K562 (cell line): Measurements from ENCODE around the gene GIPR. TPM values are rescaled to one million over a fixed set of nuclear protein-coding genes. Genes with fewer than 3 reads are reported as not detected.

Experiments used
- ATAC-seq: fragments of 200-7000 bp; cut with Tn5 transposase; 3 replicates; pipeline ENCODE4 v1.9.1; 2020; ENCODE audit warnings: moderate library complexity
- BruUV-seq: library from RNA; stranded (reverse); fragments of 400-500 nt; replicated peaks from 2 replicates; lab custom pipeline; 2021; lab: Mats Ljungman, UMichigan
- CTCF ChIA-PET: fragments of 300-600 bp; formaldehyde crosslinking; extraction: SDS; loops from one replicate; lab custom pipeline; 2021; ENCODE audit warnings: low intra/inter-chr PET ratio; lab: Yijun Ruan, JAX
- POLR2A ChIA-PET: fragments of 300-600, 350-650 bp; sonication (Branson Sonifier 250); formaldehyde crosslinking; extraction: SDS; loops from one replicate; lab custom pipeline; 2021; ENCODE audit warnings: antibody characterized with exemption, inconsistent platforms; lab: Yijun Ruan, JAX
- DNase-seq, 4 experiments: peaks; one replicate each; pipeline versions ENCODE4 v3.0.0 to v3.0.0-alpha.2; 2011 to 2018; ENCODE audit warnings: low spot score in 3 of 4, mixed read lengths in 3 of 4; ENCODE audit errors: extremely low read depth in 1 of 4
- FAIRE-seq: peaks from 2 replicates; lab custom pipeline; 2011; peaks lifted over from hg19 to GRCh38; lab: Jason Lieb, UNC
- H2AFZ ChIP-seq: 2 replicates; pipeline ENCODE4 v1.6.0; 2011; ENCODE audit warnings: low read depth, low read length, control low read depth, inconsistent platforms
- H3K27ac ChIP-seq: fragments of 200-600 bp; 3 replicates; pipeline ENCODE4 v1.8.0; 2011; ENCODE audit warnings: low read depth, mild to moderate bottlenecking, control low read depth, inconsistent platforms, low read length, moderate library complexity, mixed read lengths; ENCODE audit errors: extremely low read depth
- H3K27me3 ChIP-seq, 2 experiments: fragments of 300-600 bp in 1 of 2; 2 replicates in 1 of 2; 3 replicates in 1 of 2; pipeline versions ENCODE4 v1.6.0 to v1.8.0; 2011; ENCODE audit warnings: inconsistent platforms in 2 of 2, low read length in 2 of 2, mild to moderate bottlenecking in 1 of 2, mixed read lengths in 1 of 2, moderate library complexity in 1 of 2; ENCODE audit not compliant: control insufficient read depth in 2 of 2, insufficient read depth in 2 of 2
- H3K36me3 ChIP-seq: fragments of 300-600 bp; 3 replicates; pipeline ENCODE4 v1.8.0; 2011; ENCODE audit warnings: mild to moderate bottlenecking, low read length, inconsistent platforms; ENCODE audit not compliant: control insufficient read depth, insufficient read depth
- H3K4me1 ChIP-seq, 2 experiments: fragments of 200-600 bp in 1 of 2; replicated peaks in 1 of 2; 2 replicates in 1 of 2; 3 replicates in 1 of 2; pipeline versions ENCODE4 v1.5.1 to v1.8.0; 2011; ENCODE audit warnings: inconsistent platforms in 2 of 2, low read length in 2 of 2, mild to moderate bottlenecking in 1 of 2, mixed read lengths in 1 of 2, moderate library complexity in 1 of 2; ENCODE audit not compliant: control insufficient read depth in 2 of 2, insufficient read depth in 2 of 2
- H3K4me2 ChIP-seq: 2 replicates; pipeline ENCODE4 v1.6.1; 2011; ENCODE audit warnings: low read length, control low read depth, inconsistent platforms, mixed read lengths; ENCODE audit not compliant: insufficient read depth
- H3K4me3 ChIP-seq: fragments of 200-600 bp; sonication (generic), shearing (Covaris generic); 2 replicates; pipeline ENCODE4 v1.5.1; 2016; ENCODE audit warnings: control low read depth, inconsistent platforms
- H3K79me2 ChIP-seq: fragments of 200-600 bp; 3 replicates; pipeline ENCODE4 v1.8.0; 2011; ENCODE audit warnings: low read length, inconsistent platforms; ENCODE audit not compliant: control insufficient read depth, insufficient read depth
- H3K9ac ChIP-seq, 2 experiments: 2 replicates each; pipeline versions ENCODE4 v1.6.0 to v1.6.1; 2011; ENCODE audit warnings: low read depth in 2 of 2, low read length in 2 of 2, control low read depth in 1 of 2, inconsistent platforms in 1 of 2, mild to moderate bottlenecking in 1 of 2, mixed read lengths in 1 of 2; ENCODE audit not compliant: insufficient read depth in 1 of 2
- H3K9me1 ChIP-seq: one replicate; pipeline ENCODE4 v1.6.0; 2011; ENCODE audit warnings: inconsistent platforms, mild to moderate bottlenecking, low read length, moderate library complexity; ENCODE audit not compliant: control insufficient read depth, insufficient read depth
- H3K9me3 ChIP-seq: replicated peaks from 2 replicates; pipeline ENCODE4 v1.5.1; 2011; ENCODE audit warnings: low read depth, low read length, inconsistent platforms; ENCODE audit not compliant: control insufficient read depth, insufficient read depth
- H4K20me1 ChIP-seq: replicated peaks from 2 replicates; pipeline ENCODE4 v1.6.1; 2011; ENCODE audit warnings: low read length, inconsistent platforms, mixed read lengths; ENCODE audit not compliant: control insufficient read depth, insufficient read depth
- BCOR ChIP-seq: fragments of 450-650 bp; IDR thresholded peaks from 2 replicates; pipeline ENCODE4 v1.6.1; 2016
- CCNT2 ChIP-seq: IDR thresholded peaks from 2 replicates; pipeline ENCODE4 v1.6.1; 2011; ENCODE audit warnings: borderline replicate concordance, low read depth, mild to moderate bottlenecking, moderate library complexity, mixed read lengths, low read length; ENCODE audit not compliant: insufficient read length; ENCODE audit errors: extremely low read depth
- CHD2 ChIP-seq: IDR thresholded peaks from 2 replicates; pipeline ENCODE4 v1.6.1; 2011; ENCODE audit warnings: low read depth, low read length
- ERF ChIP-seq: fragments of 450-650 bp; formaldehyde crosslinking; IDR thresholded peaks from 2 replicates; pipeline ENCODE4 v1.4.0; 2020; ENCODE audit warnings: mild to moderate bottlenecking, mixed read lengths
- TAL1 ChIP-seq: fragments of 450-650 bp; IDR thresholded peaks from 2 replicates; pipeline ENCODE4 v1.6.1; 2016; ENCODE audit warnings: mild to moderate bottlenecking
- TRIM28 ChIP-seq: fragments of 450-650 bp; IDR thresholded peaks from 2 replicates; pipeline ENCODE4 v1.6.1; 2017
- WGBS: fragments of 100-300 bp; shearing (Covaris generic); methylation state at CpG from one replicate; pipeline ENCODE4 v1.1.6; 2016; ENCODE audit warnings: low coverage, mixed read lengths; ENCODE audit not compliant: insufficient coverage; ENCODE audit errors: missing lambda C conversion rate; 5-methylcytosine and 5-hydroxymethylcytosine counted together
- in situ Hi-C: fragments of 300-500 bp; cut with MboI; formaldehyde crosslinking; loops from 4 replicates; pipeline ENCODE4 v1.15.0; 2018; ENCODE audit warnings: inconsistent platforms, mixed read lengths
- intact Hi-C: fragments of 100-400 bp; cut with micrococcal nuclease; formaldehyde crosslinking; loops from 2 replicates; pipeline ENCODE4 v1.14.2; 2022
- polyA plus RNA-seq, 8 experiments: library from polyadenylated mRNA; depleted of rRNA in 4 of 8; stranded (reverse) in 5 of 8; unstranded in 3 of 8; fragments of >200 nt; fragmentation: Nextera tagmentation in 2 of 8; fragmentation: Illumina TruSeq in 1 of 8; extraction: Ambion mirVana in 2 of 8; extraction: Trizol in 1 of 8; gene quantifications; 2 replicates each; pipeline versions ENCODE4 v1.2.1 to v1.2.3, GENCODE V29; 2011 to 2014; ENCODE audit warnings: inconsistent platforms in 1 of 8, missing spikeins in 1 of 8
- total RNA-seq, 7 experiments: library from RNA; depleted of rRNA in 6 of 7; stranded (reverse); fragments of >200 nt in 6 of 7; fragmentation: Illumina TruSeq in 2 of 7; extraction: Trizol in 2 of 7; gene quantifications; 2 replicates each; pipeline versions ENCODE4 v1.2.1 to v1.2.3, GENCODE V29; 2011 to 2021; ENCODE audit warnings: low replicate concordance in 1 of 7
- TF ChIP-seq, protein P1 (sequence below): sonication (generic); formaldehyde crosslinking; IDR thresholded peaks from 2 replicates; pipeline ENCODE4 v1.8.1; 2023; ENCODE audit warnings: mild to moderate bottlenecking, missing genetic modification reagents
- TF ChIP-seq, protein P2 (sequence below): fragments of 250-450 bp; sonication (Bioruptor Pico); IDR thresholded peaks from 2 replicates; pipeline ENCODE4 v1.5.0; 2020; ENCODE audit warnings: mild to moderate bottlenecking

The GIPR gene
- total and polyA plus RNA-seq, 9 of the 15 experiments (the other 6 are each of a cell fraction or from before 2014, with no cell fraction given): 2.2 to 26.8 (median 12.7) TPM

DNA sequence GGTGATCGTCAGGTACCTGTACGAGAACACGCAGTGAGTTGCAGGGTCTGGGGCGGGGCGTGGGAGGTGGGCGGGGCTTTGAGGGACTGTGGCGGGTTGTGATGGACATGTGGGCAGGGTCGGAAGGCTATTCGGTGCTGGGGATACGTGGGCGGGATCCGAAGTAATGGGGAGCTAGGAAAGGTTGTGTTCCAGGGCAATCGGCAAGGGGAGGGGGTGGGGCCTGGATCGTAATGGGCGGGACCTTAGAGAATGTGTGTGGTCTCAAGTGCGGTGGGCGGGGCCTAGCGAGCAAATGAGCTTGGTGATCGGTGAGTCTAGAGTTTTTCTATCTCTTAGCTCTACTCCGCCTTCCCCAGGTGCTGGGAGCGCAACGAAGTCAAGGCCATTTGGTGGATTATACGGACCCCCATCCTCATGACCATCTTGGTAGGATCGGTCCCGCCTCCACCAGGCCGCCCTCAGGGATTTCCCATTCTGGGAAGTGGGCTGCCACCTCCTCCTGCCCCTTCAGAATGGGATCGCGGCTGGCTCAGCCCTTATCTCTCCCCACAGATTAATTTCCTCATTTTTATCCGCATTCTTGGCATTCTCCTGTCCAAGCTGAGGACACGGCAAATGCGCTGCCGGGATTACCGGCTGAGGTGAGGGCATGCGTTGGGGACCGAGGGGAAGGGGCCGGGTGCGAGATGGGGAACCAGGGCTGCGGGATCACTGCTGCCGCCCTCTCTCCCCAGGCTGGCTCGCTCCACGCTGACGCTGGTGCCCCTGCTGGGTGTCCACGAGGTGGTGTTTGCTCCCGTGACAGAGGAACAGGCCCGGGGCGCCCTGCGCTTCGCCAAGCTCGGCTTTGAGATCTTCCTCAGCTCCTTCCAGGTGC lies 9.6 kb downstream of the GIPR start (continued):
- TF ChIP-seq, protein P1, sequence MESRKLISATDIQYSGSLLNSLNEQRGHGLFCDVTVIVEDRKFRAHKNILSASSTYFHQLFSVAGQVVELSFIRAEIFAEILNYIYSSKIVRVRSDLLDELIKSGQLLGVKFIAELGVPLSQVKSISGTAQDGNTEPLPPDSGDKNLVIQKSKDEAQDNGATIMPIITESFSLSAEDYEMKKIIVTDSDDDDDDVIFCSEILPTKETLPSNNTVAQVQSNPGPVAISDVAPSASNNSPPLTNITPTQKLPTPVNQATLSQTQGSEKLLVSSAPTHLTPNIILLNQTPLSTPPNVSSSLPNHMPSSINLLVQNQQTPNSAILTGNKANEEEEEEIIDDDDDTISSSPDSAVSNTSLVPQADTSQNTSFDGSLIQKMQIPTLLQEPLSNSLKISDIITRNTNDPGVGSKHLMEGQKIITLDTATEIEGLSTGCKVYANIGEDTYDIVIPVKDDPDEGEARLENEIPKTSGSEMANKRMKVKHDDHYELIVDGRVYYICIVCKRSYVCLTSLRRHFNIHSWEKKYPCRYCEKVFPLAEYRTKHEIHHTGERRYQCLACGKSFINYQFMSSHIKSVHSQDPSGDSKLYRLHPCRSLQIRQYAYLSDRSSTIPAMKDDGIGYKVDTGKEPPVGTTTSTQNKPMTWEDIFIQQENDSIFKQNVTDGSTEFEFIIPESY (CRISPR knock-in tag): 0 out of 2 replicates have a peak, but pooled peaks have one; percentile 19
- TF ChIP-seq CHD2: no peak

DNA sequence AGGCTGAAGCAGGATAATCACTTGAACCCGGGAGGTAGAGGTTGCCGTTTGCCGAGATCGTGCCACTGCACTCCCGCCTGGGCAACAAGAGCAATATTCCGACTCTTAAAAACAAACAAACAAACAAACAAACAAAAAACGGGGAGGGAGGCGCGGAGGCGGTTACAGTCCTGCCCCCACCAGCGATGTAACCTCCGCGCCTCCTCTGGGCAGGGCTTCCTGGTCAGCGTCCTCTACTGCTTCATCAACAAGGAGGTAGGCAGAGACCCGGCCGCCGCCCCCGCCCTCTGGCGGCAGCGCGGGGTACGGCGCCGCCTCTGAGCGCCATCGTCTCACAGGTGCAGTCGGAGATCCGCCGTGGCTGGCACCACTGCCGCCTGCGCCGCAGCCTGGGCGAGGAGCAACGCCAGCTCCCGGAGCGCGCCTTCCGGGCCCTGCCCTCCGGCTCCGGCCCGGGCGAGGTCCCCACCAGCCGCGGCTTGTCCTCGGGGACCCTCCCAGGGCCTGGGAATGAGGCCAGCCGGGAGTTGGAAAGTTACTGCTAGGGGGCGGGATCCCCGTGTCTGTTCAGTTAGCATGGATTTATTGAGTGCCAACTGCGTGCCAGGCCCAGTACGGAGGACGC lies 13.5 kb downstream of the GIPR start:
- BruUV-seq: no TSS peak
- Histone ChIP-seq H3K9me3 (no peaks in the 10 kb centered on the region), H3K4me1 (peaks cover 3 to 24% of the 10 kb centered on the region in 2 experiments; a peak in 2 of 5 replicates), H3K36me3 (peaks cover 58% of the 10 kb centered on the region; the same call in 2 of the 3 replicates), H2AFZ (peak overlapping the region; percentile 57), H3K4me2 (peak overlapping the region; percentile 55), H3K79me2 (no peaks in the 10 kb centered on the region), H3K4me3 (peak overlapping the region; percentile 20), H3K27ac (peak overlapping the region; percentile 32; the same call in 1 of the 3 replicates), H3K9me1 (peaks cover 4% of the 10 kb centered on the region), H3K27me3 (no peaks in the 10 kb centered on the region), H3K9ac (peak overlapping the region; percentile 26 to 84; a peak in 3 of 4 replicates), H4K20me1 (0 out of 2 replicates have a peak, but pooled peaks cover 4% of the 10 kb centered on the region)
- 7% methylated on average over 50 of the region's 51 CpGs for WGBS
- ATAC-seq (peak; percentile 94), FAIRE-seq (peak; percentile 83), DNase-seq (peak; percentile 78 to 89 (median 83))
- POLR2A ChIA-PET: interaction anchor here (1.1 to 2.7 kb wide), 5 partner anchors 11 to 65 kb away, joined by 3 to 10 read pairs (median 6); partner anchors contain the start of genes QPCTL and SNRPD2
- intact Hi-C loops (loop anchor here (2.0 kb wide), 2 partner anchors 39 to 91 kb away; no protein-coding TSS in a partner anchor), in situ Hi-C loops (loop anchor here (5.0 kb wide), 1 partner anchor 84 kb away; no protein-coding TSS in a partner anchor)
- CTCF ChIA-PET: interaction anchor here (0.7 to 1.3 kb wide), 2 partner anchors 12 to 13 kb away, joined by 3 read pairs; partner anchors contain the start of gene GIPR
- TF ChIP-seq BCOR: 0 out of 2 replicates have a peak, but pooled peaks have one; percentile 11
- TF ChIP-seq, protein P2, sequence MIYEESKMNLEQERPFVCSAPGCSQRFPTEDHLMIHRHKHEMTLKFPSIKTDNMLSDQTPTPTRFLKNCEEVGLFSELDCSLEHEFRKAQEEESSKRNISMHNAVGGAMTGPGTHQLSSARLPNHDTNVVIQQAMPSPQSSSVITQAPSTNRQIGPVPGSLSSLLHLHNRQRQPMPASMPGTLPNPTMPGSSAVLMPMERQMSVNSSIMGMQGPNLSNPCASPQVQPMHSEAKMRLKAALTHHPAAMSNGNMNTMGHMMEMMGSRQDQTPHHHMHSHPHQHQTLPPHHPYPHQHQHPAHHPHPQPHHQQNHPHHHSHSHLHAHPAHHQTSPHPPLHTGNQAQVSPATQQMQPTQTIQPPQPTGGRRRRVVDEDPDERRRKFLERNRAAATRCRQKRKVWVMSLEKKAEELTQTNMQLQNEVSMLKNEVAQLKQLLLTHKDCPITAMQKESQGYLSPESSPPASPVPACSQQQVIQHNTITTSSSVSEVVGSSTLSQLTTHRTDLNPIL (CRISPR knock-in tag): no peak
- TF ChIP-seq TAL1: peak; percentile 11; the same call in 1 of the 2 replicates
- 0 out of 2 replicates have a peak, but pooled peaks have one; percentile 67 for TF ChIP-seq TRIM28
- 0 out of 2 replicates have a peak, but pooled peaks have one; percentile 32 for TF ChIP-seq ERF (CRISPR knock-in tag)
- peak; percentile 73 for TF ChIP-seq CCNT2
